CD14-positive monocyte (primary cell): ENCODE data around the gene SASH1. TPM values are rescaled to one million over a fixed set of nuclear protein-coding genes. Genes with fewer than 3 reads are reported as not detected.
A peak's percentile ranks its signal among the peaks of the same experiment; 100 is the strongest.

ENCODE experiments used
- DNase-seq, 3 donors: peaks; one replicate each; pipeline ENCODE4 v3.0.0-alpha.2; 2011 to 2022
- H2AFZ ChIP-seq: 2 replicates; pipeline ENCODE4 v1.6.0; 2012; ENCODE audit warnings: mild to moderate bottlenecking, low read depth, low read length, inconsistent platforms; ENCODE audit not compliant: insufficient read depth, poor library complexity, severe bottlenecking
- H3K27ac ChIP-seq, 2 donors: 1 replicate in 1 of 2; 2 replicates in 1 of 2; pipeline ENCODE4 v1.5.1; 2012 to 2013; ENCODE audit warnings: low read length in 2 of 2, control low read depth in 1 of 2, inconsistent platforms in 1 of 2, low read depth in 1 of 2, mild to moderate bottlenecking in 1 of 2
- H3K27me3 ChIP-seq, 2 donors: one replicate each; pipeline versions ENCODE4 v1.6.0 to v1.6.1; 2011 to 2013; ENCODE audit warnings: low read length in 2 of 2; ENCODE audit not compliant: control insufficient read depth in 2 of 2, insufficient read depth in 2 of 2
- H3K36me3 ChIP-seq, 2 donors: replicated peaks in 1 of 2; 1 replicate in 1 of 2; 2 replicates in 1 of 2; pipeline versions ENCODE4 v1.5.1 to v1.6.1; 2012 to 2013; ENCODE audit warnings: low read length in 2 of 2, control low read depth in 1 of 2, inconsistent platforms in 1 of 2, mild to moderate bottlenecking in 1 of 2; ENCODE audit not compliant: insufficient read depth in 2 of 2, control insufficient read depth in 1 of 2
- H3K4me1 ChIP-seq, 2 donors: 1 replicate in 1 of 2; 2 replicates in 1 of 2; pipeline versions ENCODE4 v1.5.1 to v1.6.1; 2012 to 2013; ENCODE audit warnings: low read length in 2 of 2, control low read depth in 1 of 2, inconsistent platforms in 1 of 2, mild to moderate bottlenecking in 1 of 2, moderate library complexity in 1 of 2; ENCODE audit not compliant: insufficient read depth in 2 of 2, control insufficient read depth in 1 of 2
- H3K4me2 ChIP-seq: replicated peaks from 2 replicates; pipeline ENCODE3; 2012; ENCODE audit warnings: low read length, moderate library complexity, mild to moderate bottlenecking; ENCODE audit not compliant: poor library complexity, severe bottlenecking; ENCODE audit errors: extremely low read depth
- H3K4me3 ChIP-seq, 3 experiments: fragments of 200-600 bp in 1 of 3; sonication (generic) in 1 of 3; replicated peaks in 1 of 3; 1 replicate in 2 of 3; 2 replicates in 1 of 3; pipeline ENCODE4 v1.5.1; 2011 to 2013; ENCODE audit warnings: low read length in 3 of 3, mild to moderate bottlenecking in 3 of 3, control low read depth in 2 of 3, low read depth in 2 of 3, inconsistent platforms in 1 of 3, moderate library complexity in 1 of 3
- H3K79me2 ChIP-seq: 2 replicates; pipeline ENCODE4 v1.6.0; 2012; ENCODE audit warnings: mild to moderate bottlenecking, control low read depth, inconsistent platforms, low read length, moderate library complexity; ENCODE audit not compliant: insufficient read depth
- H3K9ac ChIP-seq: 2 replicates; pipeline ENCODE4 v1.6.0; 2017; ENCODE audit warnings: low read length, mild to moderate bottlenecking; ENCODE audit not compliant: insufficient read depth, poor library complexity, severe bottlenecking
- H3K9me3 ChIP-seq, 2 donors: replicated peaks in 1 of 2; 1 replicate in 1 of 2; 2 replicates in 1 of 2; pipeline versions ENCODE4 v1.5.1 to v1.6.1; 2012 to 2013; ENCODE audit warnings: low read length in 2 of 2, control low read depth in 1 of 2; ENCODE audit not compliant: control insufficient read depth in 1 of 2, insufficient read depth in 1 of 2
- H4K20me1 ChIP-seq: 2 replicates; pipeline ENCODE4 v1.6.0; 2012; ENCODE audit warnings: mild to moderate bottlenecking, low read length, control low read depth, moderate library complexity; ENCODE audit not compliant: insufficient read depth
- H3K27ac Mint-ChIP-seq, 7 donors: one replicate each; pipeline ENCODE4 v1.8.0; 2020; ENCODE audit warnings: mild to moderate bottlenecking in 7 of 7, mixed read lengths in 7 of 7, moderate library complexity in 6 of 7, inconsistent platforms in 2 of 7
- H3K27me3 Mint-ChIP-seq, 3 donors: one replicate each; pipeline ENCODE4 v1.8.0; 2021 to 2022; ENCODE audit warnings: low read depth in 3 of 3, mild to moderate bottlenecking in 3 of 3, mixed read lengths in 3 of 3, moderate library complexity in 3 of 3, inconsistent platforms in 1 of 3
- H3K36me3 Mint-ChIP-seq, 2 donors: one replicate each; pipeline ENCODE4 v1.8.0; 2020; ENCODE audit warnings: mixed read lengths in 2 of 2, inconsistent platforms in 1 of 2, mild to moderate bottlenecking in 1 of 2
- H3K4me1 Mint-ChIP-seq: one replicate; pipeline ENCODE4 v1.8.0; 2020; ENCODE audit warnings: mild to moderate bottlenecking, mixed read lengths
- H3K4me3 Mint-ChIP-seq, 2 donors: one replicate each; pipeline ENCODE4 v1.8.0; 2020; ENCODE audit warnings: mild to moderate bottlenecking in 2 of 2, mixed read lengths in 2 of 2, moderate library complexity in 1 of 2
- H3K9me3 Mint-ChIP-seq, 7 donors: one replicate each; pipeline ENCODE4 v1.8.0; 2020 to 2022; ENCODE audit warnings: mixed read lengths in 7 of 7, mild to moderate bottlenecking in 6 of 7, moderate library complexity in 6 of 7, inconsistent platforms in 2 of 7
- WGBS: methylation state at CpG from one replicate; pipeline ENCODE4 v1.1.5; 2013; ENCODE audit warnings: missing lambda C conversion rate; ENCODE audit not compliant: insufficient coverage; 5-methylcytosine and 5-hydroxymethylcytosine counted together
- intact Hi-C, 2 donors: fragments of 100-400 bp; cut with micrococcal nuclease; formaldehyde crosslinking; loops; one replicate each; pipeline versions ENCODE4 v1.15.0 to v1.15.1; 2023
- polyA plus RNA-seq, 3 donors: library from polyadenylated mRNA; depleted of rRNA in 1 of 3; unstranded in 2 of 3; stranded (reverse) in 1 of 3; fragments of 300-500 nt in 2 of 3; fragments of >200 nt in 1 of 3; fragmentation: Illumina TruSeq in 2 of 3; gene quantifications; 1 replicate in 2 of 3; 2 replicates in 1 of 3; pipeline ENCODE4 v1.2.3, GENCODE V29; 2012 to 2021
- TF ChIP-seq, protein P1 (sequence below): fragments of 200-600 bp; IDR thresholded peaks from one replicate; pipeline ENCODE4 v1.8.0; 2022; ENCODE audit warnings: antibody characterized with exemption, mild to moderate bottlenecking

The SASH1 gene
- polyA plus RNA-seq, 3 donors: 0.90 to 5.1 (median 4.7) TPM

DNA sequence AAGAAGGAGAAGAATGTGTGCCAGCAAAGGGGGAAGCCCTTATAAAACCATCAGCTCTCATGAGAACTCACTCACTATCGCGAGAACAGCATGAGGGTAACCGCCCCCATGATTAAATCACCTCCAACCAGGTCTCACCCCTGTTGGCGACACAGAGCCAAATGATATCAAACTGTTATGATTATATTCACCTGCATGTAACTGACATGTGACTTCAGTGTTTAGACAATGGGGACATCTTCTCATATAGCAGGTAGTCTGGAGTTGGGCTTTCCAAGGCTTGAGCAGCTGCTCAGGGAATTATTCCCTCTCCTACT lies 115.2 kb downstream of the SASH1 start:
- Mint-ChIP-seq H3K36me3 (peaks cover 0 to 2% of the 10 kb centered on the region in 2 donors), H3K4me1 (peaks cover 5% of the 10 kb centered on the region), H3K4me3 (no peak overlapping the region), H3K9me3 (peaks cover 0 to 3% (median 0%) of the 10 kb centered on the region in 7 donors), H3K27ac (peak overlapping the region in 1 of 7 donors; percentile 6), H3K27me3 (peaks cover 4 to 9% (median 8%) of the 10 kb centered on the region in 3 donors)
- Histone ChIP-seq H3K27me3 (peaks cover 0 to under 1% of the 10 kb centered on the region in 2 donors), H2AFZ (no peak overlapping the region), H3K9ac (no peak overlapping the region), H3K36me3 (no peaks in the 10 kb centered on the region), H3K9me3 (no peaks in the 10 kb centered on the region), H3K79me2 (no peaks in the 10 kb centered on the region), H3K4me2 (no peak overlapping the region), H3K4me1 (peaks cover 0 to 3% of the 10 kb centered on the region in 2 donors), H3K4me3 (no peak overlapping the region), H3K27ac (no peak overlapping the region), H4K20me1 (no peaks in the 10 kb centered on the region)
- WGBS: no CpG with 5 or more reads among the region's 4 CpGs
- TF ChIP-seq, protein P1, sequence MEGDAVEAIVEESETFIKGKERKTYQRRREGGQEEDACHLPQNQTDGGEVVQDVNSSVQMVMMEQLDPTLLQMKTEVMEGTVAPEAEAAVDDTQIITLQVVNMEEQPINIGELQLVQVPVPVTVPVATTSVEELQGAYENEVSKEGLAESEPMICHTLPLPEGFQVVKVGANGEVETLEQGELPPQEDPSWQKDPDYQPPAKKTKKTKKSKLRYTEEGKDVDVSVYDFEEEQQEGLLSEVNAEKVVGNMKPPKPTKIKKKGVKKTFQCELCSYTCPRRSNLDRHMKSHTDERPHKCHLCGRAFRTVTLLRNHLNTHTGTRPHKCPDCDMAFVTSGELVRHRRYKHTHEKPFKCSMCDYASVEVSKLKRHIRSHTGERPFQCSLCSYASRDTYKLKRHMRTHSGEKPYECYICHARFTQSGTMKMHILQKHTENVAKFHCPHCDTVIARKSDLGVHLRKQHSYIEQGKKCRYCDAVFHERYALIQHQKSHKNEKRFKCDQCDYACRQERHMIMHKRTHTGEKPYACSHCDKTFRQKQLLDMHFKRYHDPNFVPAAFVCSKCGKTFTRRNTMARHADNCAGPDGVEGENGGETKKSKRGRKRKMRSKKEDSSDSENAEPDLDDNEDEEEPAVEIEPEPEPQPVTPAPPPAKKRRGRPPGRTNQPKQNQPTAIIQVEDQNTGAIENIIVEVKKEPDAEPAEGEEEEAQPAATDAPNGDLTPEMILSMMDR: no peak
- DNase-seq: no peak
- intact Hi-C loops: no loop called here

DNA sequence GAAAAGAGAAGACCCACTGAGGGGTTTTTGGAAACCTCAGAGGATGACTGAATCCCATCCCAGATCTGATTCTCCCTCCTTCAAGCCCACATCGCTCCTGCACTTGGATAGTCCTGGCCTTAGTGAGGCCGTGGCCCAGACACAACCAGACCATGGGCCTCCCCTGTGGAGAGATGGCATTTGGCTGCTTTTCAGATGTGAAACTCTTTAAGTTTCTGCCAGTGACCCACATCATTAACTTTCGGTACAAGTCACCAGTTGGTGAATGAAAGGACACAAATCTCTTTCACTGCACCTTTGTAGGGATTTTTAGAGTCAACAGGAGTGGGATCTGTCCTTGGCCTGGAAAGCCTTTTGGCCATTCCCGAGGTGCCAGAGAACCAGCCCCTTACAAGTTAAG lies 116.6 kb downstream of the SASH1 start:
- Histone ChIP-seq H3K9me3 (no peaks in the 10 kb centered on the region), H3K79me2 (no peaks in the 10 kb centered on the region), H3K36me3 (no peaks in the 10 kb centered on the region), H3K27me3 (peaks cover 0 to 2% of the 10 kb centered on the region in 2 donors), H3K27ac (no peak overlapping the region), H2AFZ (no peak overlapping the region), H3K9ac (no peak overlapping the region), H3K4me2 (no peak overlapping the region), H3K4me3 (no peak overlapping the region), H3K4me1 (peaks cover 0 to 3% of the 10 kb centered on the region in 2 donors), H4K20me1 (no peaks in the 10 kb centered on the region)
- WGBS: 67% methylated on average over 1 of the region's 4 CpGs
- Mint-ChIP-seq H3K9me3 (peaks cover 0 to 3% (median 0%) of the 10 kb centered on the region in 7 donors), H3K4me3 (no peak overlapping the region), H3K4me1 (peaks cover 11% of the 10 kb centered on the region), H3K27ac (no peak overlapping the region), H3K27me3 (peaks cover 4 to 12% (median 12%) of the 10 kb centered on the region in 3 donors), H3K36me3 (peaks cover 0 to 2% of the 10 kb centered on the region in 2 donors)
- intact Hi-C loops: no loop called here
- no peak for DNase-seq
- TF ChIP-seq, protein P1: no peak
